ENCODE results near the gene DYNC2I2. TPM values are rescaled to one million over a fixed set of nuclear protein-coding genes. Genes with fewer than 3 reads are reported as not detected.

The DYNC2I2 gene
- total RNA-seq, 4 donors from 2014 or later: 21.4 to 44.8 (median 41.1) TPM

DNA sequence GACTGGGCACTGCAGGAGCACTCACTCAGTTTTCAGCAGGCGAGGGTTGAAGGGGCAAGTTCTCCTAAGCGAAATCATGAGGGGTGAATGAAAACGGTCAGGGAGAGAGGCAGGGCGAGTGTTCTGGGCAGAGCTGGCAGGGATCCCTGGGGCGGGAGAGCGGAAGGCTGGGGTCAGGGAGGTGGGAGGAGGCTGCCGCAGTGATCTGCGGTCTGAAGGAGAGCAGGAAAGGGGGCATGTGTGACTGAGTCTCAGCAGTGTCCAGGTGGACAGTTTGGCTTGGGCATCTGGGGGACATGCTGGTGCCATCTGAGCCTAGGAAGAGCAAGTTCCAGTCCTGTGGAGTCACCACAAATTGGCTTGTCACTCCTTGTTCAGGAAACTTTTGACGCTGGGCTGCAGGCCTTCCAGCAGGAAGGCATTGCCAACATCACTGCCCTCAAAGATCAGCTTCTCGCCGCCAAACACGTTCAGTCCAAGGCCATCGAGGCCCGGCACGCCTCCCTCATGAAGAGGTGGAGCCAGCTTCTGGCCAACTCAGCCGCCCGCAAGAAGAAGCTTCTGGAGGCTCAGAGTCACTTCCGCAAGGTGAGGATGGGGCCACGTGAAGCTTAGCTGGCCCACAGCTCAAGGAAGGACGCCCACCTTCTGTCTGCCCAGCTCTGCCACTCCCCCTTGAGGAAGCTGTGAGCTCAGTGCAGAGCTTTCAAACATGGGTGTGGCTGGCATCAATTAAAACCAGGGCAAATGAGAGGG lies 31.1 kb downstream of the DYNC2I2 start:
- intact Hi-C loops (cut with DNase I; ENCODE audit: low total_unique reads): no loop called here
- H3K4me3 ChIP-seq: no peak overlapping the region
- H3K4me1 ChIP-seq: no peaks in the 10 kb centered on the region
- no peaks in the 10 kb centered on the region for H3K9me3 ChIP-seq
- H3K27me3 ChIP-seq: no peaks in the 10 kb centered on the region
- no peak for DNase-seq
- H3K36me3 ChIP-seq: no peaks in the 10 kb centered on the region
- no peak overlapping the region for H3K27ac ChIP-seq
- no peak for TF ChIP-seq POLR2A (IDR thresholded peaks at IDR 0.05)
- TF ChIP-seq, protein P1, sequence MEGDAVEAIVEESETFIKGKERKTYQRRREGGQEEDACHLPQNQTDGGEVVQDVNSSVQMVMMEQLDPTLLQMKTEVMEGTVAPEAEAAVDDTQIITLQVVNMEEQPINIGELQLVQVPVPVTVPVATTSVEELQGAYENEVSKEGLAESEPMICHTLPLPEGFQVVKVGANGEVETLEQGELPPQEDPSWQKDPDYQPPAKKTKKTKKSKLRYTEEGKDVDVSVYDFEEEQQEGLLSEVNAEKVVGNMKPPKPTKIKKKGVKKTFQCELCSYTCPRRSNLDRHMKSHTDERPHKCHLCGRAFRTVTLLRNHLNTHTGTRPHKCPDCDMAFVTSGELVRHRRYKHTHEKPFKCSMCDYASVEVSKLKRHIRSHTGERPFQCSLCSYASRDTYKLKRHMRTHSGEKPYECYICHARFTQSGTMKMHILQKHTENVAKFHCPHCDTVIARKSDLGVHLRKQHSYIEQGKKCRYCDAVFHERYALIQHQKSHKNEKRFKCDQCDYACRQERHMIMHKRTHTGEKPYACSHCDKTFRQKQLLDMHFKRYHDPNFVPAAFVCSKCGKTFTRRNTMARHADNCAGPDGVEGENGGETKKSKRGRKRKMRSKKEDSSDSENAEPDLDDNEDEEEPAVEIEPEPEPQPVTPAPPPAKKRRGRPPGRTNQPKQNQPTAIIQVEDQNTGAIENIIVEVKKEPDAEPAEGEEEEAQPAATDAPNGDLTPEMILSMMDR (IDR thresholded peaks at IDR 0.05): no peak

DNA sequence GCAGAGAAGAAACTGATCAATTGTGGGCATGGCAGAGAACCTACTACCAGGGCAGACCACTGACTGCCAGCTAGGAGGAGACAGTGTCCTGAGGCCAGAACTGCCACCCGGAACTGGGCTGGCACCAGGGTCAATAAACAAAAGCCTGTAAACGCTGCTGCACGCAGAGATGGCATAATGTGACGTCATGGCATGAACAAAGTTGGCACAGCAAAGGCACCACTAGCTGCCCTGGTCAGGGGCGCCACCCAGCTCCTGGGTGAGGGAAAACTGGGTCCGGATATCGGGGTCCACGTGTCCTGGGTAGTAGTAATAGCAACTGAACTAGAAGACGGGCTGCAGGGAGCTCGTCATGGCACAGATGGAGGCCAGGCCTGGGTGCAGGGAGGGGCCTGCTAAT lies 32.1 kb downstream of the DYNC2I2 start:
- Histone ChIP-seq H3K9me3 (no peaks in the 10 kb centered on the region), H3K4me3 (no peak overlapping the region), H3K27ac (no peak overlapping the region), H3K4me1 (no peaks in the 10 kb centered on the region), H3K27me3 (no peaks in the 10 kb centered on the region), H3K36me3 (no peaks in the 10 kb centered on the region)
- no peak for TF ChIP-seq POLR2A (IDR thresholded peaks at IDR 0.05)
- TF ChIP-seq, protein P1 (IDR thresholded peaks at IDR 0.05): no peak
- intact Hi-C loops (cut with DNase I; ENCODE audit: low total_unique reads): no loop called here
- no peak for DNase-seq

DNA sequence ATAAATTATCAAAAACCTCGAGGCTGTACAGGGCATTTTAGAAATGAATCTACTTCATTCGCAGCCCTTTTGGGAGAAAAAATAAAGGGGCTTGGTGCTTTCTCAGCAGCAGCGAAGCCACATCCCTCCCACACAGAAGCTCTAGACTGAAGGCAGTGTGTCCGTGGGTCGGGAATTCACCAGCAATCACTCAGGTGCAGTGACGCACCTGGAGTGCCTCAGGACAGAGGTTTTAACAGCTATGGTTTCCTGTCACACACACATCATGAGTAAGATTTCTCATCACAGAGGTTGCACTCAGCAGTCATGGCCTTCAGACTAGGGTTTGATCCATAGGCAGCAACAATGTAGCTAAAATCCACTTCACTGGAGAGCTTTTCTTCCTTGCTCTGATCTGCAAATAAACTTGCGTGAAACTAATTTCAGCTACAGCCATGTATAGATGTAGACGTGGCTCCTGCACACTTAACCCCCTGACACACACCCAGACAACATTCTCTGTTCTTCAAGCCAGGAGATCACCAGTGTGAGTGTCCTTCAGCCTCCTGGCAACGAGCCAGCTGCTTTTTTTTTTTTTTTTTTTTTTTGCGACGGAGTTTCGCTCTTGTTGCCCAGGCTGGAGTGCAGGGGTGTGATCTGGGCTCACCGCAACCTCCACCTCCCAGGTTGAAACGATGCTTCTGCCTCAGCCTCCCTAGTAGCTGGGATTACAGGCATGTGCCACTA lies 34.8 kb downstream of the DYNC2I2 start:
- TF ChIP-seq POLR2A (IDR thresholded peaks at IDR 0.05): no peak
- TF ChIP-seq, protein P1 (IDR thresholded peaks at IDR 0.05): no peak
- no peak overlapping the region for H3K27ac ChIP-seq
- H3K4me3 ChIP-seq: no peak overlapping the region
- no peaks in the 10 kb centered on the region for H3K9me3 ChIP-seq
- H3K27me3 ChIP-seq: no peaks in the 10 kb centered on the region
- no peaks in the 10 kb centered on the region for H3K36me3 ChIP-seq
- H3K4me1 ChIP-seq: no peaks in the 10 kb centered on the region
- intact Hi-C loops (cut with DNase I; ENCODE audit: low total_unique reads): no loop called here
- DNase-seq: no peak

DNA sequence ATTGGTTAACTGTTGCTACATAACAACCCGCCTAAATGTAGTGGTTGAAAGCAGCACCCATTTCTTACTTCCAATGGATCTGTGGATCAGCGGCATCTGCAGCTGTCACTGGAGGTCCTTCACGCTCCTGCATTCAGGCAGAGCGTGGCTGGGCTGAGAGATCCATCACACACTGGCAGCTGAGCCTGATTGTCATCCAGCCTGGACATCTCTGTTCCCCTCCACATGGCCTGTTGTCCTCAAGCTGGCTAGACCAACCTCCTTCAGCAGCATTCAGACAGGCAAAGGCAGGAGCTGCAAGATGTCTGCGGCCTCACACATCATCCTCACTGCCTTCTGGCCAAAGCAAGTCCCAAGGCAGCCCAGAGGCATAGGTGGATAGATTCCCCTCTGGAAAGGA lies 36.9 kb downstream of the DYNC2I2 start:
- H3K36me3 ChIP-seq: no peaks in the 10 kb centered on the region
- TF ChIP-seq, protein P1 (IDR thresholded peaks at IDR 0.05): no peak
- TF ChIP-seq POLR2A (IDR thresholded peaks at IDR 0.05): no peak
- DNase-seq: no peak
- no peak overlapping the region for H3K27ac ChIP-seq
- no peaks in the 10 kb centered on the region for H3K4me1 ChIP-seq
- no peaks in the 10 kb centered on the region for H3K9me3 ChIP-seq
- H3K4me3 ChIP-seq: no peak overlapping the region
- no peaks in the 10 kb centered on the region for H3K27me3 ChIP-seq
- intact Hi-C loops (cut with DNase I; ENCODE audit: low total_unique reads): no loop called here

DNA sequence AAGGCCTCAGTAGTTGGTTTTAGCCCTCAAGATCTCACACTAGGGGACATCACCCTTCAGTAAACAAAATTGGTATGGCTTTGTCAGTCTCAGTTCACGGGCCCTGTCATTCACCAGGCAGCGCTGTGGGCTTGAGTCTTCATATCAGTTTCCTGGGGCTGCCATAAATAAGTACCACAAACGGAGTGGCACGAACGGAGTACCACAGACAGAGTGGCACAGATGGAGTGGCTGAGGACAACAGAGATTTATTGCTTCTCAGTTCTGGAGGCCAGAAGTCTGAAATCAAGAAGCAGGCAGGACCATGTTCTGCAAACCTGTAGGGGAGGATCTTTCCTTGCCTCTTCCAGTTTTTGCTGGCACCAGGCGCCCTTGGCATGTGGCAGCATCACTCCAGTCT lies 37.5 kb downstream of the DYNC2I2 start:
- Histone ChIP-seq H3K27me3 (no peaks in the 10 kb centered on the region), H3K4me1 (no peaks in the 10 kb centered on the region), H3K27ac (no peak overlapping the region), H3K9me3 (no peaks in the 10 kb centered on the region), H3K36me3 (no peaks in the 10 kb centered on the region), H3K4me3 (no peak overlapping the region)
- intact Hi-C loops (cut with DNase I; ENCODE audit: low total_unique reads): no loop called here
- TF ChIP-seq, protein P1 (IDR thresholded peaks at IDR 0.05): no peak
- TF ChIP-seq POLR2A (IDR thresholded peaks at IDR 0.05): no peak
- no peak for DNase-seq

All from uterus (tissue), 4 donors.